ENCODE results near the gene CDK19. TPM values are rescaled to one million over a fixed set of nuclear protein-coding genes. Genes with fewer than 3 reads are reported as not detected.

Gene CDK19
- total and polyA plus RNA-seq, 12 donors: 3.5 to 59.1 (median 7.9) TPM

- no peak for DNase-seq
Measured at GRCh38 chr6:110563711-110564110, 251.6 kb downstream of the CDK19 start.

GRCh38 chr6:110562316-110562915 lies 252.9 kb downstream of the CDK19 start:
- intact Hi-C loops (cut with DNase I): no loop called here
- no peaks in the 10 kb centered on the region for H3K4me1 ChIP-seq (replicated peaks in 1 of 2)
- H3K36me3 ChIP-seq (replicated peaks in 1 of 2): no peaks in the 10 kb centered on the region
- no peak overlapping the region for H3K27ac ChIP-seq
- TF ChIP-seq CTCF (IDR thresholded peaks at IDR 0.05): no peak
- no peak for TF ChIP-seq POLR2A (IDR thresholded peaks at IDR 0.05)
- H3K27me3 ChIP-seq: no peaks in the 10 kb centered on the region
- no peak overlapping the region for H3K4me3 ChIP-seq
- DNase-seq: no peak
- WGBS, 4 donors: 87 to 97% (median 92%) methylated on average over 6 of the region's 6 CpGs
- H3K9me3 ChIP-seq (replicated peaks in 1 of 3): no peaks in the 10 kb centered on the region

More at GRCh38 chr6:110563711-110564110, 251.6 kb downstream of the CDK19 start:
- intact Hi-C loops (cut with DNase I): no loop called here
- no peaks in the 10 kb centered on the region for H3K9me3 ChIP-seq (replicated peaks in 1 of 3)
- TF ChIP-seq CTCF (IDR thresholded peaks at IDR 0.05) (no peak), POLR2A (IDR thresholded peaks at IDR 0.05) (no peak)
- no peaks in the 10 kb centered on the region for H3K27me3 ChIP-seq
- 86 to 95% (median 91%) methylated on average over 2 of the region's 2 CpGs for WGBS, 4 donors
- H3K4me1 ChIP-seq (replicated peaks in 1 of 2): no peaks in the 10 kb centered on the region
- no peak overlapping the region for H3K4me3 ChIP-seq
- no peak overlapping the region for H3K27ac ChIP-seq
- no peaks in the 10 kb centered on the region for H3K36me3 ChIP-seq (replicated peaks in 1 of 2)

GRCh38 chr6:110561696-110562095 lies 253.6 kb downstream of the CDK19 start:
- Histone ChIP-seq H3K4me1 (replicated peaks in 1 of 2) (no peaks in the 10 kb centered on the region), H3K4me3 (no peak overlapping the region), H3K27ac (no peak overlapping the region), H3K36me3 (replicated peaks in 1 of 2) (no peaks in the 10 kb centered on the region), H3K9me3 (replicated peaks in 1 of 3) (no peaks in the 10 kb centered on the region), H3K27me3 (no peaks in the 10 kb centered on the region)
- intact Hi-C loops (cut with DNase I): no loop called here
- no peak for TF ChIP-seq CTCF (IDR thresholded peaks at IDR 0.05)
- TF ChIP-seq POLR2A (IDR thresholded peaks at IDR 0.05): no peak
- no peak for DNase-seq

- WGBS, 4 donors: 91 to 95% (median 93%) methylated on average over 5 of the region's 5 CpGs
- H3K9me3 ChIP-seq (replicated peaks in 1 of 3): no peaks in the 10 kb centered on the region
- H3K4me3 ChIP-seq: no peak overlapping the region
- H3K36me3 ChIP-seq (replicated peaks in 1 of 2): no peaks in the 10 kb centered on the region
- TF ChIP-seq CTCF (IDR thresholded peaks at IDR 0.05): no peak
- TF ChIP-seq POLR2A (IDR thresholded peaks at IDR 0.05): no peak
- no peak for DNase-seq
- H3K4me1 ChIP-seq (replicated peaks in 1 of 2): no peaks in the 10 kb centered on the region
- no peaks in the 10 kb centered on the region for H3K27me3 ChIP-seq
- intact Hi-C loops (cut with DNase I): no loop called here
- no peak overlapping the region for H3K27ac ChIP-seq
Measured at GRCh38 chr6:110561008-110561396, 254.3 kb downstream of the CDK19 start.

All from adrenal gland (tissue), 12 donors.